Activated CD4-positive, alpha-beta T cell treated with anti-CD3 and anti-CD28 coated beads, Interleukin-2, amount 50 U/mL, for 1 hour (primary cell): ENCODE data around the gene RYR1.
"Not testable (repeated sequence)": the region's sequence is repeated elsewhere in the genome, so short reads cannot be mapped to it uniquely, and the experiment has no call there.

Experiments used
- DNase-seq: peaks from one replicate; pipeline ENCODE4 v3.0.0-alpha.2; 2020

RYR1 gene

DNA sequence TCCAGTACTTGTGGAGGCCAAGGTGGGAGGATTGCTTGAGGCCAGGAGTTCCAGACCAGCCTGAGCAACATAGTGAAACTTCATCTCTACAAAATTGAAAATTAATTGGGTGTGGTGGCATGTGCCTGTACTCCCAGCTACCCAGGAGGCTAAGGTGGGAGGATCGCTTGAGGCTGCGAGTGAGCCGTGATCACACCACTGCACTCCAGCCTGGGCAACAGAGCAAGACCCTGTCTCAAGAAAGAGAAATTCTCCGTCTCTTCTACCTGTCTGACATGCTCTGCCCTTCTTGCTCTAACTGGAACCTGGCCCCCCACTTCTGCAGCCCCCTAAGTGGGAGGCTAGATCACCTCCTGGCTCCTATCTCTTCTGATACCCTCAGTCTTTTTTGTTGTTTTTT is 192.9 kb downstream of the RYR1 start:
- no peak for DNase-seq

DNA sequence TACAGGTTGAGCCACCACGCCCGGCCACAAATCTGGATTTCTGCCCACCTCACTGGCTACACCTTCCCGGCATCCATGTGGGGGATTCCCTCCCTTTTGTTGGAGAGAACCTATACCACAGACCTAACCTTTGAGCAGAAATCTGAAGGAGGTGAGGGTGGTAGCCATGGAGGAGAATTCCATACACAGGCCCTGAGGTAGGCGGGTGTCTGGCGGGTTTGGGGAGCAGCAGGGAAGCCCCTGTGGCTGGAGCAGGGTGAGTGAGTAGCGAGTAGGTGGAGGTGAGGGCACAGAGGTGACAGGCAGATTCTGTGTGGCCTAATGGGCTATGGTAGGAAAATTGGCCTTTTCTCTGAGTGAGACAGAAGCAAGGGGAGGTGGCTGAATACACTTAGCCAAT is 196.1 kb downstream of the RYR1 start:
- no peak for DNase-seq

DNA sequence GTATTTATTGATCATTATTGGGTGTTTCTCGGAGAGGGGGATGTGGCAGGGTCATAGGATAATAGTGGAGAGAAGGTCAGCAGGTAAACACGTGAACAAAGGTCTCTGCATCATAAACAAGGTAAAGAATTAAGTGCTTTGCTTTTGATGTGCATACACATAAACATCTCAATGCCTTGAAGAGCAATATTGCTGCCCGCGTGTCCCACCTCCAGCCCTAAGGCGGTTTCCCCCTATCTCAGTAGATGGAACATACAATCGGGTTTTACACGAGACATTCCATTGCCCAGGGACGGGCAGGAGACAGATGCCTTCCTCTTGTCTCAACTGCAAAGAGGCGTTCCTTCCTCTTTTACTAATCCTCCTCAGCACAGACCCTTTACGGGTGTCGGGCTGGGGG is 197.8 kb downstream of the RYR1 start:
- not testable (repeated sequence) for DNase-seq

- not testable (repeated sequence) for DNase-seq
Measured at GRCh38 chr19:38631811-38632475, 198.5 kb downstream of the RYR1 start.

GRCh38 chr19:38632476-38633213 is 199.2 kb downstream of the RYR1 start:
- no peak for DNase-seq

DNA sequence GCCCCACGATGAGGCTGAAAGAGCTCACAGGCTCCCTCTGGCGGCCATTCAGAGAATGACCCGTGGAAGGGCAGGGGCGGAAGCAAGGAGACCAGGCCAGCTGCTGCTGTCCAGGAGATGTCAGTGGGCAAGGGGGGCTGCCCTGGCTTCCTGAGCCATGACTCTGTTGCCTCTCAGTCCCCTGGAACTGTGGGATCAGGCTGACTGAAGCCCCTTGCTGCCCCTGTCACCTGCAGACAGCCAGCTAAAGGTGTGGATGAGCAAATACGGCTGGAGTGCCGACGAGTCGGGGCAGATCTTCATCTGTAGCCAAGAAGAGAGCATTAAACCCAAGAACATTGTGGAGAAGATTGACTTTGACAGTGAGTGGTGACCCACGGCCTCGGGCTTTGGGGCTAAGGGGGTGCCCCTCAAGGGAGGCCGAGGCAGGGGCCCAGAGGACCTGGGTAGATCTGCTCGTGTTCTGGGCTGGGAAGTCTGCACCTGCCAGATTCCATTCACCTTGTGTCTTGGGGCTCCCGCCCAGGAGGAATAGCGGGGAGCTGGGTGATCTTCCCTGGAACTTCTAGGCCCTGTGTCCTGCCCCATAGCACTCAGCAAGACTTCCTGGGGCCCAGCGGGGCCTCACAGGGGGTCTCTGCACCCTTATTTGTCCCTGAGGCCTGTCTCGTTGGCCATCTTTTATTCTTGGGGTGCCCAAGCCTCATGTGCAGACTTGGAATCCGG is 201.4 kb downstream of the RYR1 start:
- DNase-seq: peak; percentile 73

GRCh38 chr19:38635483-38636399 is 202.2 kb downstream of the RYR1 start:
- no peak for DNase-seq
